Left lobe of liver (tissue), 2 donors: ENCODE results near the gene HOXD12. TPM values are rescaled to one million over a fixed set of nuclear protein-coding genes. Genes with fewer than 3 reads are reported as not detected.
A peak's percentile ranks its signal among the peaks of the same experiment; 100 is the strongest.

Experiments used
- ATAC-seq: fragments of 200-7000 bp; cut with Tn5 transposase; one replicate; pipeline ENCODE4 v1.9.1; 2020; ENCODE audit warnings: mild to moderate bottlenecking, moderate library complexity
- DNase-seq: peaks from one replicate; pipeline ENCODE4 v3.0.0-alpha.2; 2020; ENCODE audit warnings: low spot score
- total RNA-seq: library from RNA; stranded (reverse); gene quantifications from one replicate; pipeline ENCODE4 v1.2.1, GENCODE V29; 2021
- donor health status: DM: no; HTN: no; CAD: no; lungs with moderate emphysema.
- donor health status: DM: no; HTN: yes; CAD: no.

HOXD12 gene, protein sequence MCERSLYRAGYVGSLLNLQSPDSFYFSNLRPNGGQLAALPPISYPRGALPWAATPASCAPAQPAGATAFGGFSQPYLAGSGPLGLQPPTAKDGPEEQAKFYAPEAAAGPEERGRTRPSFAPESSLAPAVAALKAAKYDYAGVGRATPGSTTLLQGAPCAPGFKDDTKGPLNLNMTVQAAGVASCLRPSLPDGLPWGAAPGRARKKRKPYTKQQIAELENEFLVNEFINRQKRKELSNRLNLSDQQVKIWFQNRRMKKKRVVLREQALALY
- total RNA-seq, result not detected

DNA sequence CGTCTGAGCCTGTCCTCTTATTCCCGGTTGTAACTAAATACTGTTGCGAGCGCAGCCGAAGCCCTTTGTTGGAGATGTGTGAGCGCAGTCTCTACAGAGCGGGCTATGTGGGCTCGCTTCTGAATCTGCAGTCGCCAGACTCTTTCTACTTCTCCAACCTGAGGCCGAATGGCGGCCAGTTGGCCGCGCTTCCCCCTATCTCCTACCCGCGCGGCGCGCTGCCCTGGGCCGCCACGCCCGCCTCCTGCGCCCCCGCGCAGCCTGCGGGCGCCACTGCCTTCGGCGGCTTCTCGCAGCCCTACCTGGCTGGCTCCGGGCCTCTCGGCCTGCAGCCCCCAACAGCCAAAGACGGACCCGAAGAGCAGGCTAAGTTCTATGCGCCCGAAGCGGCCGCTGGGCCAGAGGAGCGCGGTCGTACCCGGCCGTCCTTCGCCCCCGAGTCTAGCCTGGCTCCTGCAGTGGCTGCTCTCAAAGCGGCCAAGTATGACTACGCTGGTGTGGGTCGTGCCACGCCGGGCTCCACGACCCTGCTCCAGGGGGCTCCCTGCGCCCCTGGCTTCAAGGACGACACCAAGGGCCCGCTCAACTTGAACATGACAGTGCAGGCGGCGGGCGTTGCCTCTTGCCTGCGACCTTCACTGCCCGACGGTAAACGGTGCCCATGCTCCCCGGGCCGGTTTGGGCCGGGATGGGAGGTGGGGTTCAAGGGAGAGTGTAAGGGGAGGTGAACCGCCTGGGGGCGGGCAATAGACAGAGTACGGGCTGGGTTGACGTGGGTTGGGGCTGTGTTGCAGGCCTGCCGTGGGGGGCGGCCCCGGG, at the start of gene HOXD12:
Gene HOXD12 (plus strand): TSS at position 68 of the 819 bp plus-strand sequence. CDS start 7 bp downstream, at position 75.
- DNase-seq (no peak), ATAC-seq (no peak)

- ATAC-seq, result no peak
- DNase-seq, result no peak
Observed at GRCh38 chr2:176056406-176056805, 43.2 kb upstream of the HOXD12 start.

DNA sequence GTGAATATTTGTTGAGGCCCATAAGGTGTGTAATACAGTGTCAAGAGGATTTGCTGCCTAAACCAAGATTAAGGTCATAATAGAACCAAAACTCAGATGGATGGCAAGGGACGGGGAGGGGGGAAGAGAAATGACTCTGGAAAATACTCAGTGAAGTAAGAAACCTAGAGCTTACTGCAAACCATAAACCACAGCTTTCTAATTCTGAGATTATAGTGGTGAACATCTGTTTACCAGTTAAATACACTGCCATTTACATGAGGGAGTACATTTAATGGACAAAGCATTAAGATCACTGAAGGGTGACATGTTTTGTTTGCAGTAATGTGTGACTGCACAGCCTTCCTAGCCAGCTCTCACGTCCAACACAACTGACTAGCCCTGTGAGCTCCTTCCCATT, 35.6 kb upstream of the HOXD12 start:
- ATAC-seq, result no peak
- DNase-seq, result no peak

DNA sequence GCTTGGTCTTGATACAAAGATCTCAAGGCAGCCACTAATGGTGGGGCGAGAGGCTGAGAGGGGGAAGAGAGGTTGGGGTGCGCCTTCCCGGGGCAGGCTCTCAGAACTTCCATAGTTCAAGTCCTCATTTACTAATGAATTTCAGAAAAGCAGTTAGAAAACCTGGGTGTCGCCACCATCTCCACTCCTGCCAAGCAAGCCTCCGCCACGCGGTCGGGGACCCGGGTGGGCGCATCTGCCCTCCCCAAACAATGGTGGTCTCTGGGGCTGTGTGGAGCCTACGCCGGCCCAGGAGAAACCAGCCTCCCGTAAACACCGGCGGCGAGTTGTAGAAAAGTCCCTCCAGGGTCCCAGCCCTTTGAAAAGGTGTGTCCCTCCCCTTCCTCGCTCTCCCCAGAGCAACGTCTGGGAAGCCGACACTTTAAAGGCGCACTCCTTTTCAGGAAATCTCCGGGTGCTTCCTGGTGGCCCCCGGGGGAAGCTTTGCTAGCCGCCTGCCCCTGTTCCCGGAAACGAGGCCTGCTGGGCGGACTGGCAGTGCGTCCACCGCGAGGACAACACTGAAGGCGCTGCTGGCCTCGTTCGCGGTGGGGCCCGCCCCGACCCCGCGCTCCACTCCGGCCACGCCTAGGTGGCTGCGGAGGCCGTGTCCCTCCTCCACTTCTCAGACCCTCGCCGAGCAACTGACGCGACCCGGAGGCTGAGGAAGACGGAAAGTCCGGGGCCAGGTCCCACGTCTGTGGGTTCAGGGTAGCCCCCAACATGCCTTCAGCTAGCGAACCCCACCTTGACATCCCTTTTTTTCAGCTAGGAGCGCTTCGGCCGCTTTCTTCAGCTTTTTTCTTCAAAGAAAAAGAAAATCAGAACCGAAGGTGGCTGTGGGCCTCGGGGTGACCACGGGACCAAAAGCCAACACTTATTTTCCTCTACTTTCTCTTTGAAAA, 32.7 kb upstream of the HOXD12 start:
- DNase-seq, result no peak
- ATAC-seq, result peak; percentile 41

DNA sequence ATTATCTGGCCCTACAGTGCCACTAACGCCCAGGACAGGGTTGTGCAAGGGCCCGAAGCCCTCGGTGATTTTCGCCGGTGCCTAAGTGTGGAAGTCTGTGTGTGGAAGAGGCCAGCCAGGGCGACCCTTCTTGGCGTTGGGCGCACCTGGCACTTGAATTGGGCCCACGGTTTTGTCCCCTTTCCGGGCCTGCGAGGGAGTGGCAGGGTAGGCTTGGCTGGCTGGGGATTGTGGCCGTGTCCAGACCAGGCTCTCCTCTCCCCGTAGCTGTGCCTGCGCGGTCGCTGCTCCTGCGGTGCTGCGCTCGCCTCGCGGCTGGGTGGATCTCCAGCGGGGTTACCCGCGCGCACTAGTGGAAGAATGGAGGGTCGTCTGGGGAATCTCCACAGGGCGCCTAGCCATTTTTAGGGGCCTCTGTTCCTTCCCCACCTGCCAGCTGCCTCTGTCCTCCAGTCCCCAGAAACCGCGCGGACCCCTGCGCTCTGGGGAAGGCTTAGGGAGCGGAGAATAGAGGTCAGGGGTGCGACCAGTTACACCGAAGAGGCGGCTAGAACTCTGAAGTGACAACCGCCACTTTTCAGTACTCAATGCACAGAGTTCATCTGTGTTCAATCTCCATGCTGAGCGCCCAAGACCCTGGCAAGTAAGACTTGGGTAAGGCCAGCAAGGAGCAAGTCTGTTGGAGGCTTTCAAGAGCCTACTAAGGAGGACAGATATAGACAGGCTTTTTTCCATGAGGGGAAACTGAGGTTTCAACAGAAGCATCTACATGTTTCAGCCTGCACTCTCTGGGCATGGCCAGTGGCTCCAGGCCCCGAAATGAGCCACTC, 31.8 kb upstream of the HOXD12 start:
- ATAC-seq, result peak; percentile 82

DNA sequence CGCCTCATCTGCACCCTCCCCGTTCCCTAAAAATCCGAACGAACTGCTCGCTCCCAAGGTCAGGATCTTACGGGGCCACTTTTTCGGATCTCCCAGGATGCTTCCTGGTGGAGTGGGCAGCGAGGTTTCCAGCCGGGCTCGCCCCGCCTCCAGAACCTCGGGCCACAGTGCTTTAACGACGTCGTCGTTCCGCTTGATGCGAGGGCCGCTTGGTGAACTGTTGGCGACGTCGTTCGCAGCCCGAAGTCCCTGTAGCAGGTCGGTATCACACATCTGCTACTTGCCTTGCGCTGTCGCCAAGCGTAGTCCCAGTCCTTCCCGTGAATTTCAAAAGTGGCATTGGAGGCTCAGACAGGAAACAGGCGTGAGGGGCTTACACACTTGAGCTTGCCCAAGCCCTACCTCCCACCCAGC, 31.2 kb upstream of the HOXD12 start:
- ATAC-seq, result no peak
- no peak for DNase-seq

More for the DNA sequence above, 31.8 kb upstream of the HOXD12 start:
- no peak for DNase-seq

GRCh38 chr2:176071330-176072291, 28.0 kb upstream of the HOXD12 start:
- ATAC-seq (no peak), DNase-seq (no peak)

GRCh38 chr2:176072292-176072669, 27.3 kb upstream of the HOXD12 start:
- ATAC-seq, result no peak
- DNase-seq, result no peak

- ATAC-seq, result no peak
- no peak for DNase-seq
Observed at GRCh38 chr2:176072951-176073904, 26.4 kb upstream of the HOXD12 start.

GRCh38 chr2:176074919-176075425, 24.6 kb upstream of the HOXD12 start:
- ATAC-seq, result no peak
- no peak for DNase-seq

DNA sequence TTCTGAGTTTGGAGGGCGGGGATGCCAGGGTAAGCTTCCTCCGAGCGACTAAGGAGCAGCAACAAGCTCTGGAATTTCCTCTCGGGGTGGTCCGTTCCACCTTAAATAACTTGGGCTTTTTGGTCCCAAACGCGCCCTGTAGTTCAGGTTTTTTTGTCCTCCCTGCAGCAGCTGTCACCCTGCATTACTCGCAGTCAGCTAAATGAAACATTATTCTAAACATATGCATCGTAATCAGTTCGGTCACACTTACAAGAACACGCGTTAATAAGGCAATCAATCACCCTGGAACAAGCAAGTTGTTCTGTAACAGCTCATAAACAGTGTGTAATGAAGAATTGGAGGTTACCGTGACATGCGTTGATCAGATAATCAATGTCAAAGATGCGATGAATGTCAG, 24.1 kb upstream of the HOXD12 start:
- ATAC-seq, result no peak
- DNase-seq, result no peak

DNA sequence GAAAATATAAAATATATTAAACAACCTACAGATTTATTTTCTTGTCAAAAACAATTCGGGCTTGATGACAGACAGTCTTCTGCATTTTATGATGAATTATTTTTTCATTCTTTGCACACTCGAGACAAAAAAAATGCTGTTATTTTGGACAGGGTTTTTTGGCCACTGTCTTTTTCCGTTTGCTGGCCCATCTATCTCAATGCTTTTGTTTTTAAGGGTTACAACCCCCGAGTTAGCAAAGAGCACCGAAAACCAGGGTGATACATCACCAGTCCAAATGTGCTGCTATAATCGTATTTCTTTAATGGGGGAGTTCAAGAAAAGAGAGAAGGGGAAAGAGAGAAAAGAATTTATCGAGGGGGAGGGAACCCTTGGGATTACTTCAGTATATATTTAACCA, 23.5 kb upstream of the HOXD12 start:
- ATAC-seq, result no peak
- no peak for DNase-seq

DNA sequence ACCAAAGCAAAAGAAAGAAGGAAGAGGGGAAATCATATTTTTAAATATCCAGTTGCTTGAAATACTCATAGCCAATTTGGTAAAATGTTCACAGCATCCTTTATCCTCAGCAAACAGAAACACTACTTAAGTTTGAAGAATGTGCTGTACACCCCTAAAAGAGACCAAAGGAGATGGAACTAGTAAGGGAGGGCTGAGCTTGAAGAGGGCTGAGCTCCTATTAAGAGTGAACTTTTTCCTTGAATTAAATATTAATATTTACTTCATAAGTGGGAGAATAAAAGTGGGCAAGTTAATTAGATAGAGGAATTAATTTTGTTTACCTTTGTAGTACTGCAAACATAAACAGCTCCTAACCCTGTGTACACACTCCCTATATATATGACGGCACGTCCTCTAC, 22.8 kb upstream of the HOXD12 start:
- no peak for DNase-seq
- no peak for ATAC-seq

- no peak for ATAC-seq
- no peak for DNase-seq
Observed at GRCh38 chr2:176078541-176079284, 20.9 kb upstream of the HOXD12 start.

- DNase-seq, result no peak
- ATAC-seq, result no peak
Observed at GRCh38 chr2:176079285-176079830, 20.2 kb upstream of the HOXD12 start.

- DNase-seq (no peak), ATAC-seq (peak; percentile 52)
Observed at GRCh38 chr2:176079831-176080539, 19.6 kb upstream of the HOXD12 start.
